Raji (cell line): Measurements from ENCODE around the gene ADGRL1.

Experiments used
- POLR2A ChIP-seq: IDR thresholded peaks from 2 replicates; pipeline ENCODE4 v1.6.1; 2011; ENCODE audit warnings: low read depth, low read length, control low read depth; ENCODE audit not compliant: insufficient read depth

Gene ADGRL1

GRCh38 chr19:14182476-14182875 is 23.5 kb downstream of the ADGRL1 start:
- TF ChIP-seq POLR2A = no peak

GRCh38 chr19:14181906-14182305 is 24.1 kb downstream of the ADGRL1 start:
- no peak for TF ChIP-seq POLR2A

- TF ChIP-seq POLR2A = no peak
Measured at GRCh38 chr19:14177496-14178074, 28.4 kb downstream of the ADGRL1 start.

GRCh38 chr19:14175351-14175792 is 30.6 kb downstream of the ADGRL1 start:
- no peak for TF ChIP-seq POLR2A

GRCh38 chr19:14174883-14175282 is 31.1 kb downstream of the ADGRL1 start:
- no peak for TF ChIP-seq POLR2A

GRCh38 chr19:14168993-14169392 is 37.0 kb downstream of the ADGRL1 start:
- no peak for TF ChIP-seq POLR2A

DNA sequence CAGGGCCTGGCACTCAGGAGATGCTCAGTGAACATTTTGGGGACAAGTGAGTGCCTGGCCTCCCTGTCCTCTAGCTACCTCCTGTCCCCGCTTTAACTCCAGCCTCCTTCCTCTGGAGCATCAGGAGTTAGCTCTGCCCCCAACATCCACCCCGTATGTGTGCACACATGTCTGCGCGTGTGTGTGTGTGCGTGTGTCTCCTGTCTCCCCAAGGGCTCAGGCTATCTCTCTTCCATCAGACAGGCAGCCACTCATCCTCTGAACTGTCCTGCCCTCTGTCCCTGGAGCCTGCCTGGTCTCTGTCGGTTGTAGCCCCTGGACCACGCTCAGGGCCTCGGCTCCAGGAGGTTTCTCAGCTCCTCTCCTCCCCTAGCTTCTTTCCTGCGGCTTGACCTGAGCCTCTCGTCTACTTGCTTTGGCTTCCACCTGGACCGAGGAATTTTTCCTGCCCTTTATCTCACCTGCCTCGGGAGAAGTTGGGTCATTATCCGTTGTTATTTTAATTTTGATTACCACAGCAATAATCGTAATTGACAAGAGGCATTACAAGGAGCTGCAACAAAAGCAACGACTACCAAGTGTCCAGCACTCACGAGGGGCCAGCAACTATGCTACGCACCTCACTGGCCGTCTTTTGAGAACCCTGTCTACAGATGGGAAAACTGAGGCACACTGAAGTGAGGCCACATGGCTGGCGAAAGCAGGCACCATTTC is 37.6 kb downstream of the ADGRL1 start:
- TF ChIP-seq POLR2A = no peak

DNA sequence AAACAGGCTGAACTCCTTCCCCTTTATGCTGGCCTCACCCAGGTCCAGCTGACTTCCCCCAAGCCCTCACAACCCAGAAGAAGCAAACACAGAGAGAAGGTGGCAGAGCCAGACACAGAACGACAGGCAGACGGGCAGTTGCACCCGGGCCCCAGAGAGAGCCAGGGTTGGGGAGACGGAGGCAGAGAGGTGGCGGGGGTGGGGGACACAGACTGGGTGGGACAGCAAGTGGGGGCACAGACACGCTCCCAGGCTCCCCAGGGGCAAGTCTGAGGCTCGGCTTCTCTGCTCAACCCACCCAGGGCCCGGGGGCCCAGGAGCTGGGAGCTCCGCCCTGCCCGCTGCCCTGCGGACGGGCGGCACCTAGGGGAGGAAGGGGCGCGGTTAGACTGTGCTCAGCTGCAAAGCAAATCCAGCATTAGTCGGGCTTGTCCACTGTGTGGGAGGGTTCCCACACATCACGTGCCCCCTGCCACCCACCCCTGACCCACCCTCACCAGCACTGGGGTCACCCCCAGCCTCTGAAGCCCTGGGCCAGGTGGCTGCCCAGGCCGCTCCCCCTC is 38.3 kb downstream of the ADGRL1 start:
- TF ChIP-seq POLR2A = no peak

- no peak for TF ChIP-seq POLR2A
Measured at GRCh38 chr19:14166999-14167575, 38.9 kb downstream of the ADGRL1 start.

GRCh38 chr19:14165990-14166830 is 39.8 kb downstream of the ADGRL1 start:
- TF ChIP-seq POLR2A = no peak

GRCh38 chr19:14164724-14165493 is 41.1 kb downstream of the ADGRL1 start:
- TF ChIP-seq POLR2A = no peak

DNA sequence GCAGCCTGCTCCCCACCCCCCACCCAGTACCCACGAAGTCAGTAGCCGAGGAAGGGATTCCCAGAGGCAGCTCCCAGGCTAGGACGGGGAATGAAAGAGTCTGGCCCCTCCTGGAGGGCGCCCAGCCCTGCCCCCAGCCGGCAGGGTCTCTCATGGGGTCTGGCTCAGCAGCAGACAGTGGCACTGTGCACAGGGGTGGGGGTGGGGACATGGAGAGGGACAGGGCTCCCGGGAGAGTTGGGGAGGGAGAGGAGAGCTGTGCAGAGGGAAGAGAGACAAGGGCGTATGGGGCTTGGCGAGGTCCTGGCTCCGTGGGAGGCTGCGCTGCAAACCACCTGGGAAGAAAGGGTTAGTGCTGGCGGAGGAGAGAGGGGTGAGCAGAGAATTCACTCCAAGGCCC is 41.9 kb downstream of the ADGRL1 start:
- no peak for TF ChIP-seq POLR2A

DNA sequence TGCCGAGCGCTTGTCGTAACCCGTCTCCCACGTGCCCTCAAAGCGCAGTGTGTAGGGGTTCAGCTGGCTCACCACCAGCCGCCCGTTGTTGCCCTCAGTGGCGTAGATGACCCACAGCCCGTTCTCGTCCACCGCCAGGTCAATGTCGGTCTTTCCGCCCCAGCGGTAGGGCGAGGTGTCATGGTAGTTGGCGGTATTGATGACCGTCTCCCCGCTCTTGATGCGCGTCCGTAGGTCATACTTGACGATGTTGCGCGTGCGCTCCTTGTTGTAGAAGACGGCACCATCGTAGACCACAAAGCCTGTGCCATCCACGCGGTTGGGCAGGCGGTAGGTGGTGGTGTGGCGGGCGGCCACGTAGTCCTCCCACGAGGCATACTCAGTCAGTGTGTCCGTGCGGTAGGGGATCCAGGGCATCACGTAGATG is 43.1 kb downstream of the ADGRL1 start:
- TF ChIP-seq POLR2A = no peak

GRCh38 chr19:14161305-14161704 is 44.7 kb downstream of the ADGRL1 start:
- no peak for TF ChIP-seq POLR2A
